ENCODE measurements around the gene EVA1C. TPM values are rescaled to one million over a fixed set of nuclear protein-coding genes. Genes with fewer than 3 reads are reported as not detected.
A peak's percentile ranks its signal among the peaks of the same experiment; 100 is the strongest.
"Not testable (repeated sequence)": the region's sequence is repeated elsewhere in the genome, so short reads cannot be mapped to it uniquely, and the experiment has no call there.

The EVA1C gene
- total and polyA plus RNA-seq, 4 donors: 5.6 to 13.4 (median 10.7) TPM

DNA sequence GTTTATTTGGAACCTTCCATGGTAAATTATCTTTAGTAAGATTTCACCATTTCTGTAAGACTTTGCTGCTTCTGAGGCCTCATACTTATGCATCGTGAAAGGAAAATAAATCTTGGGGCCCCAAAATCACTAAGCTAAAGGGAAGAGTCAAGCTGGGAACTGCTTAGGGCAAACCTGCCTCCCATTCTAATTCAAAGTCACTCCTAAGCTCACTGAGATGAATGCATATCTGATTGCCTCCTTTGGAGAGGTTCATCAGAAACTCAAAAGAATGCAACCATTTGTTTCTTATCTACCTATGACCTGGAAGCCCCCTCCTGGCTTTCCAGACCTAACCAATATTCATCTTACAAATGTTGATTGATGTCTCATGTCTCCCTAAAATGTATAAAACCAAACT lies 149.0 kb downstream of the EVA1C start:
- not testable (repeated sequence) for H3K27ac ChIP-seq (ENCODE audit: low read depth, low read length); DNase-seq (ENCODE audit: low read depth in 4 of 6, low spot score in 6 of 6); H3K9me3 ChIP-seq (ENCODE audit: control insufficient read depth, insufficient read depth, low read length); H3K4me1 ChIP-seq (ENCODE audit: control insufficient read depth, insufficient read depth, low read length); H3K36me3 ChIP-seq (ENCODE audit: control insufficient read depth, insufficient read depth, low read length); H3K4me3 ChIP-seq (ENCODE audit: low read depth, low read length); H3K27me3 ChIP-seq (ENCODE audit: control insufficient read depth, insufficient read depth, low read length)
- WGBS (ENCODE audit: insufficient coverage): 75% methylated on average over 1 of the region's 1 CpG

GRCh38 chr21:32562426-32562825 lies 149.9 kb downstream of the EVA1C start:
- Histone ChIP-seq H3K36me3 (ENCODE audit: control insufficient read depth, insufficient read depth, low read length) (no peaks in the 10 kb centered on the region), H3K4me1 (ENCODE audit: control insufficient read depth, insufficient read depth, low read length) (no peaks in the 10 kb centered on the region), H3K27ac (ENCODE audit: low read depth, low read length) (no peak overlapping the region), H3K27me3 (ENCODE audit: control insufficient read depth, insufficient read depth, low read length) (no peaks in the 10 kb centered on the region), H3K4me3 (ENCODE audit: low read depth, low read length) (no peak overlapping the region), H3K9me3 (ENCODE audit: control insufficient read depth, insufficient read depth, low read length) (no peaks in the 10 kb centered on the region)
- 52% methylated on average over 4 of the region's 5 CpGs for WGBS (ENCODE audit: insufficient coverage)
- DNase-seq (ENCODE audit: low read depth in 4 of 6, low spot score in 6 of 6): peak in 5 of 6 donors; percentile 6 to 62 (median 11)

DNA sequence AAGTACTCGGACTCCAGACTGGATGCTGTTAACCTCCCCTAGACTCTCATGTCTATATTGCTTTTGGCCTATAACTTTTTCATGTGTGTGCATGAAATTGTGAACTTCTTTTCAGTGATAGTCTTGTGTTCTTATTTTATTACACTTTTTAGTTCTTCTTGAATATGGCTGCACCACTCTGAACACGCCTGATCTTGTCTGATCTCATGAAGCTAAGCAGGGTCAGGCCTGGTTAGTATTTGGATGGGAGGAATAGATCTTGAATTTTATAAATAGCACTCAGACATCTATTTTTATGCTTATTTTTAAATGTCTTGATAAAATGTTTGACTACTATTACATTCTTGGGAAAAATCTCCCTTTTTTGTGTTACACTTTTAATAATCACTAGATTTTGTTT lies 150.4 kb downstream of the EVA1C start:
- no CpG with 5 or more reads among the region's 2 CpGs for WGBS (ENCODE audit: insufficient coverage)
- no peaks in the 10 kb centered on the region for H3K36me3 ChIP-seq (ENCODE audit: control insufficient read depth, insufficient read depth, low read length)
- DNase-seq (ENCODE audit: low read depth in 4 of 6, low spot score in 6 of 6): no peak
- H3K4me3 ChIP-seq (ENCODE audit: low read depth, low read length): no peak overlapping the region
- H3K4me1 ChIP-seq (ENCODE audit: control insufficient read depth, insufficient read depth, low read length): no peaks in the 10 kb centered on the region
- H3K27ac ChIP-seq (ENCODE audit: low read depth, low read length): no peak overlapping the region
- H3K9me3 ChIP-seq (ENCODE audit: control insufficient read depth, insufficient read depth, low read length): no peaks in the 10 kb centered on the region
- H3K27me3 ChIP-seq (ENCODE audit: control insufficient read depth, insufficient read depth, low read length): no peaks in the 10 kb centered on the region

Small RNAs within 50 kb of the gene (small RNA-seq; reads per million reads assigned to genes)
- not detected for gene RF00438 (ENCODE audit: low replicate concordance)
- 0.08 reads per million for gene RNA5SP490 (ENCODE audit: low replicate concordance)
- gene SNORA80A (ENCODE audit: low replicate concordance): 29.2 reads per million, percentile 97 among the genes with 10 or more reads in this experiment

Other genes with a start within 250 kb of the EVA1C start
- gene MIS18A, start 133.7 kb upstream of the EVA1C start, total RNA-seq: 10 to 100 TPM in 1 of 2 donors, 1 to 10 TPM in 1; 6.7 to 10.4 TPM
- gene MIS18A, start 133.7 kb upstream of the EVA1C start, polyA plus RNA-seq (ENCODE audit: insufficient read length in 2 of 2): 10 to 100 TPM; 10.1 to 11.0 TPM
- gene MRAP, start 113.9 kb upstream of the EVA1C start, total RNA-seq: 1 to 10 TPM in 1 of 2 donors, not detected in 1; 1.4 TPM
- gene MRAP, start 113.9 kb upstream of the EVA1C start, polyA plus RNA-seq (ENCODE audit: insufficient read length in 2 of 2): 1 to 10 TPM in 1 of 2 donors, not detected in 1; 2.3 TPM
- 10 to 100 TPM; 15.9 to 18.3 TPM for gene URB1, start 19.7 kb upstream of the EVA1C start, total RNA-seq
- 10 to 100 TPM; 16.6 to 17.7 TPM for gene URB1, start 19.7 kb upstream of the EVA1C start, polyA plus RNA-seq (ENCODE audit: insufficient read length in 2 of 2)
- gene TCP10L, start 172.8 kb downstream of the EVA1C start, total RNA-seq: 1 to 10 TPM; 2.1 to 3.0 TPM
- 1 to 10 TPM; 2.9 to 4.1 TPM for gene TCP10L, start 172.8 kb downstream of the EVA1C start, polyA plus RNA-seq (ENCODE audit: insufficient read length in 2 of 2)
- gene CFAP298, start 199.7 kb downstream of the EVA1C start, total RNA-seq: 10 to 100 TPM; 21.6 to 53.9 TPM
- gene CFAP298, start 199.7 kb downstream of the EVA1C start, polyA plus RNA-seq (ENCODE audit: insufficient read length in 2 of 2): 10 to 100 TPM; 52.8 to 60.4 TPM

Data from spinal cord (tissue), 10 donors.